ENCODE results near the gene CPSF6.
"Not testable (repeated sequence)": the region's sequence is repeated elsewhere in the genome, so short reads cannot be mapped to it uniquely, and the experiment has no call there.

The CPSF6 gene

DNA sequence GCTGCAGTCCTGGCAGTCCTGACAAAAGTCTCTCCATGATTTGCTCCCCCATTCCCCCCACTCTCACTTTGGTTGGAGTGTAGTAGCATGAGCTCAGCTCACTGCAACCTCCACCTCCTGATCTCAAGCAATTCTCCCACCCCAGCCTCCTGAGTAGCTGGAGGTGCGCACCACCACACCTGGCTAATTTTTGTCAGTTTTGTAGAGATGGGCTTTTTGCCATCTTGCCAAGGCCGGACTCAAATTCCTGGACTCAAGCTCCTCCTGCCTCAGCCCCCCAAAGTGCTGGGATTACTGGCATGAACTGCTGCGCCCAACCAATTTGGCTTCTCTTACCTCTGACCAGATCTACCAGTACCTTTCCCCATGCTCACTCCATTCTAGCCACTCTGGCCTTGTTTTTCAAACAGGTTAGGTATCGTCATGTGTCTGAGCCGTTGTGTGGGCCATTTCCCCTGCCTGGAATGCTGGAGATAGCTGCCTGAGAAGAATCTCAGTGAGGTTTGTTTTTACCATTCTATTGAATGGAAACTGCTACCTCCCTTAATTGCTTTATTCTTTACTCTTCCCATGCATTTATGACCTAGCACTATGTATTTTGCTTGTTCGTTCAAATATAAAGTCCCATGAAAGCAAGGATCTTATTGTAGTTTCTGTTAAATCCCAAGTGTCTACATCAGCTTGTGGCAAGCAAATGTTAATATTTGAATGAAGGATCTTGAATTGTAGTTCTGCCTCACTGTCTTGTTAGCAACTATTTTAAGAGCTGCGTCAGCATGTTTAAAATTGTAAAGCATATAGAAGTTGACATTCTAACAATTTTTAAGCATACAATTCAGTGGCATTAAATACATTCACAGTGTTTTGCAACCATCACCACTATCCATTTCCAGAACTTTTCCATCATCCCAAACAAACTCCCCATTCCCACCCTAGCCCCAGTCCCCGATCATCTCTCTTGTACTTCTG, 39.7 kb downstream of the CPSF6 start:
- no peak overlapping the region for H3K4me3 ChIP-seq (ENCODE audit: low read length)
- no peak for TF ChIP-seq ZNF274 (IDR thresholded peaks at IDR 0.05; ENCODE audit: low read depth, low read length)

DNA sequence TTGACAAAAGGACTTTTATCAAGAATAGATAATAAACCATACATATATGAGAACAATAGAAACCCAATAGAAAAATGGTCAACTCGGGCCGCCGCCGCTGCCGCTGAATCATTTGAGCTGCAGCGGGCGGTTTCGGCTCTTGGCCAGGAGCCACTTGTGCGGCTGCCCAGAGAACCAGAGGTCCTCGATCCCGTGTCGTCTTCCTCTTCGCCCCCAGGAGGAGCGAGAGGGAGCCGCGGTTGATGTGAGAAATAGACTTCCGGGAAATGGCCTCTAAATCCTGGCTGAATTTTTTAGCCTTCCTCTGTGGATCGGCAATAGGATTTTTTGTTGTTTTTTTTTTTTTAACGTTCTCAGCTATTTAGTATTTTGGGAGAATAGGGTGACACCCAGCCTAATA, 44.8 kb downstream of the CPSF6 start:
- TF ChIP-seq ZNF274 (IDR thresholded peaks at IDR 0.05; ENCODE audit: low read depth, low read length), result no peak
- no peak overlapping the region for H3K4me3 ChIP-seq (ENCODE audit: low read length)

DNA sequence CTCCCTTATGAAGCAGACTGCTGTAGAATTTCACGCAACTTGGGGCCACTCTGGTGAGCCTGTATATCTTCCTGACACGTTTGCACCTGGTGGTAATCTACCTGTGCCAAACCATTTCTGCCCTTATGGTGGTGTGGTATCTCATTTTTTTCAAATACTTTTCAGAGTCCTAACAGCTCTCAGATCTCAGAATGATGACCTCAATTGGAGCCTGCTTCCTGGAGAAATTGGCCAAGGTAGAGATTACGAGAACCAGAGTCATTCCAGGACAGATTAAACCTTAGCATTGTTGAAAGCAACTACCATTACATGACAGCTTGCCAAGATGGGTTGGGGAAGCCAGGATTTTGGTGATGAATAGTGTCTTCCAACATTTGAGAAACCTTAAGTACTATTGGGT, 48.2 kb downstream of the CPSF6 start:
- TF ChIP-seq ZNF274 (IDR thresholded peaks at IDR 0.05; ENCODE audit: low read depth, low read length), result no peak

DNA sequence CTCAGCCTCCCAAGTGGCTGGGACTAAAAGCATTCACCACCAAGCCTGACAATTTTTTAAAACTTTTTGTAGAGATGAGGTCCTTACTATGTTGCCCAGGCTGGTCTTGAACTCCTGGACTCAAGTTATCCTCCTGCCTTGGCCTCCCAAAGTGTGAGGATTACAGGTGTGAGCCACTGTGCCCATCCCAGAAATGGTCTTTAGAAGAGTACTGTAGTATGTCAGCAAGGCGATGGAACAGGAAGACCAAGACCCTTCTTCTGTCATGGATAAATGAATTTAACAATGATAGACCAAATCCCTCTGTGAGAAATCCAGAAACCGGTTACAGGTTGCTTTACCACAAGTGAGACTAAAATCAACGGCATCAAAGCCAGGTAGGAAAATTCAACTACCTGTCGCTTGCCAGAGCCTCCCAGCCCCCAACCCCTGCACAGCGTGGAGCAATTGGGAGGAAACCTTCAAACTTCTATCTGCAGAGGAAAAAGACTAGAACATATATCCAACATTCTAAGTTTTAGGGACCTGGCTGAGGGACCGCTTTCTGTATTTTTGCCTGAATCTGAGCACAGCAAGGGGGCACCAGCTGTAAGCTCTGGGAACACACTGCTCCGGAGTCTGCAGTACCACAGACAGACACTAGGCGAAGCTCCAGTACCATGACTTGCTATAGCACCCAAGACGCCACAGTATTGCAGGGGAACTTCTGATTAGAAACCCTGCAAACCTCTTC, 51.3 kb downstream of the CPSF6 start:
- H3K4me3 ChIP-seq (ENCODE audit: low read length), result no peak overlapping the region
- no peak for TF ChIP-seq ZNF274 (IDR thresholded peaks at IDR 0.05; ENCODE audit: low read depth, low read length)

More for the DNA sequence above, 48.2 kb downstream of the CPSF6 start:
- no peak overlapping the region for H3K4me3 ChIP-seq (ENCODE audit: low read length)

DNA sequence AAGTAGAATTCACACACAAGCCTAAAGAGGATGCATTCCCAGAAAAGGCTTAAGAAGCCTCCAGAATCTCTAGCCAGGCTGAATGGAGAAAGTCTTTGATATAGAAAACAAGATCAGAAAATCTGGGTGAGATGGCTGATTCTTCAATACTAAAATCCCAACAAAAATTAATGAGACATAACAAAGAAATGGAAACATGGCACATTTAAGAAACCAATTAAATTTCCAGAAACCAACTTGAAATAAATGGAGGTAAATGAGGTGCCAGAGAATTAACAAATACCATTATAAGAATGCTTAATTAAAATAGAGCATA, 51.9 kb downstream of the CPSF6 start:
- no peak for TF ChIP-seq ZNF274 (IDR thresholded peaks at IDR 0.05; ENCODE audit: low read depth, low read length)
- no peak overlapping the region for H3K4me3 ChIP-seq (ENCODE audit: low read length)

DNA sequence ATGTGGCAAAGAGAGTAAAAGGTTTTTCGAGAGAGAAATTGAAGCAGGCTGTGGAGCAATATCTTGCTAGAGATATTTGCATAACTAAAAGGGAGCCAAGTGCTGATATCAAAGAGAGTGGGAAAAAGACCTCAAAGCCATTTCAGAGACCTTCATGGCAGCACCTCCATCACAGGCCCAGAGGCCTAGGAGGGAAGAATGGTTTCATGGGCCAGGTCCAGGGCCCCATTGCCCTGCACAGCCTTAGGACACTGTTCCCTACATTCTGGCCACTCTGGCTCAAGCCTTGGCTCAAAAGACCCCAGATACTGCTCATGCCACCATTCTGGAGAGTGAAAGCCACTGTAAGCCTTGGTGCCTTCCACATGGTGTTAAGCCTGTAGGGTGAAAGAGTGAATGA, 58.8 kb downstream of the CPSF6 start:
- no peak overlapping the region for H3K4me3 ChIP-seq (ENCODE audit: low read length)
- TF ChIP-seq ZNF274 (IDR thresholded peaks at IDR 0.05; ENCODE audit: low read depth, low read length), result no peak

DNA sequence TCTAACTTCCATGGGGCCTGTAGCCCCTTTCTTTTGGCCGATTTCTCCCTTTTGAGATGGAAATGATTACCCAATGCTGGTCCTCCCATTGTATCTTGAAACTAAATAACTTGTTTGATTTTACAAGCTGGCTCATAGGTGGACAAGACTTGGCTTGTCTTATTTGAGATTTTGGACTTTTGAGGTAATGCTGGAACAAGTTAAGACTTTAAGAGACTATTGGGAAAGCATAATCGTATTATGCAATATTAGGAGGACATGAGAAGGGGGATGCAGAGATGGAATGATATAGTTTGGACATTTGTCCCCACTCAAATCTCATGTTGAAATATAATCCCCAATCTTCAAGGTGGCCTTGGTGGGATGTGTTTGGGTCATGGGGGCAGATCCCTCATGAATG, 59.6 kb downstream of the CPSF6 start:
- no peak for TF ChIP-seq ZNF274 (IDR thresholded peaks at IDR 0.05; ENCODE audit: low read depth, low read length)
- no peak overlapping the region for H3K4me3 ChIP-seq (ENCODE audit: low read length)

DNA sequence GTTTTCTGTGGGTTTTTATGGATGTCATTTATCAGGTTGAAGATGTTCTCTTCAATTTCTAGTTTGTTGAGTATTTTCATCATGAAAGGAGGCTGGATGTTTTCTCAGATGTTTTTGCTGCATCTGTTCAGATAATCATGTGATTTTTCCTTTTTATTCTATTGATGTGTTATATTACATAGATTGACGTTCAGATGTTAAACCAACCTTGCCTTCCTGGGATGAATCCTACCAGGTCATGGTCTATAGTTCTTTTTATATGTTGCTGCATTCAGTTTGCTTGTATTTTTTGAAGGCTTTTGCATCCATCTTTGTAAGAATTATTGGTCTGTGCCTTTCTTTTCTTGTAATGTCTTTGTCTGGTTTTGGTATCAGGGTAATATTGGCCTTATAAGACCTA, 64.9 kb downstream of the CPSF6 start:
- no peak overlapping the region for H3K4me3 ChIP-seq (ENCODE audit: low read length)
- no peak for TF ChIP-seq ZNF274 (IDR thresholded peaks at IDR 0.05; ENCODE audit: low read depth, low read length)

DNA sequence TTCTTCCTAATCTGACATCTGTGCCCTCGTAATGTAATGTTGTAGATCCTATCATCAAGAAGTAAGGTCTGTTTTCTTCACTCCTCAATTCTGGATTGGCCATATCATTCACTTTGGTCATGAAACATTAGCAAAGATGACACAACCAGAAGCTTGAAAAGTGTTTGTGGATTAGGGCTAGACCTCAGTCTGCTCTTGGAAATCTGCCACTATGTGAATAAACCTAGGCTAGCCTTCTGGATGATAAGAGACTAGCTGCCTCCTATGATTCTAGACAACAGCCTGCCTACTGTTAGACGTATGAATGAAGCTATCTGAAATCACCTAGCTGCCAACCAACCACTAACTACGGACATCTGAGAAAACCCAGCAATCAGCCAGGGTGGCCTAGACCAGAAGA, 70.1 kb downstream of the CPSF6 start:
- no peak for TF ChIP-seq ZNF274 (IDR thresholded peaks at IDR 0.05; ENCODE audit: low read depth, low read length)
- no peak overlapping the region for H3K4me3 ChIP-seq (ENCODE audit: low read length)

DNA sequence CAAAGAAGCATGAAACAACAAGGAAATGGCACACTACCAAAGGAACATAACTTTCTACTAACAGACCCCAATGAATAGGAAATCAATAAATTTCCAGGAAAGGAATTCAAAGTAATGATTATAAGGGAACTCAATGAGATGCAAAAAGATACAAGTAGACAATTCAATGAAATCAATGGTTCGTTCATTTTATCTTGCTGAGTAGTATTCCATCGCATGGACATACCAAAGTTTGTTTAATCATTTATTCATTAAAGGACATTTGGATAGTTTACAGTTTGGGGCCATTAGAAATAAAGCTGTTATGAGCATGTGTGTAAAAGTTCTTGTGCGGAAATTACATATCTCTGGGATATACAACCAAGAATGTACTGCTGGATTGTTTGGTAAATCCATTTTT, 73.8 kb downstream of the CPSF6 start:
- no peak overlapping the region for H3K4me3 ChIP-seq (ENCODE audit: low read length)
- TF ChIP-seq ZNF274 (IDR thresholded peaks at IDR 0.05; ENCODE audit: low read depth, low read length), result no peak

DNA sequence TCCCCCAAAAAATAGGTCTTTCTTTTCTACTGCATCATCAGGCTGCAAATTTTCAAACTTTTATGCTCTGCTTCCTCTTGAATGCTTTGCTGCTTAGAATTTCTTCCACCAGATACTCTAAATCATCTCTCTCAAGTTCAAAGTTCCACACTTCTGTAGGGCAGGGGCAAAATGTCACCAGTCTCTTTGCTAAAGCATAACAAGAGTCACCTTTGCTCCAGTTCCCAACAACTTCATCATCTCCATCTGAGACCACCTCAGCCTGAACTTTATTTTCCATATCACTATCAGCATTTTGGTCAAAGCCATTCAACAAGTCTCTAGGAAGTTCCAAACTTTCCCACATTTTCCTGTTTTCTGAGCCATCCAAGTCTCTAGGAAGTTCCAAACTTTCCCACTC, 77.4 kb downstream of the CPSF6 start:
- not testable (repeated sequence) for H3K4me3 ChIP-seq (ENCODE audit: low read length)

DNA sequence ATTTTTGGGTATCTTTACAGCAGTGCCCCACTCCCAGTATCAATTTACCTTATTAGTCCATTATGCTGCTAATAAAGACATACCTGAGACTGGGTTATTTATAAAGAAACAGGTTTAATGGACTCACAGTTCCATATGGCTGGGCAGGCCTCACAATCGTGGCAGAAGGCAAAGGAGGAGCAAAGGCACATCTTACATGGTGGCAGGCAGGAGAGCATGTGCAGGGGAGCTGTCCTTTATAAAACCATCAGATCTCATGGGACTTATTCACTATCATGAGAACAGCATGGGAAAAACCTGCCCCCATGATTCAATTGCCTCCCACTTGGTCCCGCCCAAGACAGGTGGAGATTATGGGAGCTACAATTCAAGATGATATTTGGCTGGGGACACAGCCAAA, 77.9 kb downstream of the CPSF6 start:
- H3K4me3 ChIP-seq (ENCODE audit: low read length), result not testable (repeated sequence)

DNA sequence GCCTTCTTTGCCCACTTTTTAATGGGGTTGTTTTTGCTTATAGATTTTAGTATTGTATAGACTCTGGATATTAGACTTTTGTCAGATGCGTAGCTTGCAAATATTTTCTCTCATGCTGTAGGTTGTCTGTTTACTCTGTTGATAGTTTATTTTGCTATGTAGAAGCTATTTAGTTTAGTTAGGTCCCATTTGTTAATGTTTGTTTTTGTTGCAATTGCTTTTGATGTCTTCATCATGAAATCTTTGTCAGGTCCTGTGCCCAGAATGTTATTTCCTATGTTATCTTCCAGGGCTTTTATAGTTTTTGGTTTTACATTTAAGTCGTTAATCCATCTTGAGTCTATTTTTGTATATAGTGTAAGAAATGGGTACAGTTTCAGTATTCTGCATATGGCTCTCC, 78.9 kb downstream of the CPSF6 start:
- no peak overlapping the region for H3K4me3 ChIP-seq (ENCODE audit: low read length)

DNA sequence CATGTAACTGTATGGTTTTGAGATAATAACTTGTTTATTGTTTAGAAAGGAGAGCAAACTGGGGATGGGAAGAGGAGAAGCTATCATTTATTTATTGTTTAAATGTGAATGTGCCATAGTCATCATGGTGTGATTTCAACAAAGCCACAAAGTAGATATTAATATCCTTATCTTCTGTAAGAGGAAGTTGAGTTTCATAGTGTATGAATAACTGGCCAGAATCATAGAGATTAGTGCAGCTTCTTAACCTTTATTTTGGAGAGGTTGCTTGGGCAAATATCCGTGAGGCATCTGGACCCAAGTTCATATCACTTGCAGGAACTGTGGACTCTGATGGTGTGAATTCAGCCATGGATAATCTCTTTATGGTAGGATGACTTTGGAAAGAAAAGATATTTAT, 82.0 kb downstream of the CPSF6 start:
- H3K4me3 ChIP-seq (ENCODE audit: low read length), result no peak overlapping the region
- no peak for TF ChIP-seq ZNF274 (IDR thresholded peaks at IDR 0.05; ENCODE audit: low read depth, low read length)

More for the DNA sequence above, 78.9 kb downstream of the CPSF6 start:
- TF ChIP-seq ZNF274 (IDR thresholded peaks at IDR 0.05; ENCODE audit: low read depth, low read length), result no peak

Data from GM08714 (cell line).